GM21528 (cell line): Measurements from ENCODE around the gene KRTAP9-7.

ENCODE experiments used
- ATAC-seq: cut with Tn5 transposase; IDR thresholded peaks from one replicate; pipeline ENCODE4 v1.9.1; 2021; ENCODE audit warnings: mild to moderate bottlenecking, moderate library complexity; ENCODE audit not compliant: unreplicated experiment, low FRiP score

KRTAP9-7 gene

GRCh38 chr17:41315814-41316445 lies 40.4 kb downstream of the KRTAP9-7 start:
- no peak for ATAC-seq

GRCh38 chr17:41318231-41318630 lies 42.7 kb downstream of the KRTAP9-7 start:
- no peak for ATAC-seq

GRCh38 chr17:41322094-41322902 lies 46.8 kb downstream of the KRTAP9-7 start:
- ATAC-seq: no peak

DNA sequence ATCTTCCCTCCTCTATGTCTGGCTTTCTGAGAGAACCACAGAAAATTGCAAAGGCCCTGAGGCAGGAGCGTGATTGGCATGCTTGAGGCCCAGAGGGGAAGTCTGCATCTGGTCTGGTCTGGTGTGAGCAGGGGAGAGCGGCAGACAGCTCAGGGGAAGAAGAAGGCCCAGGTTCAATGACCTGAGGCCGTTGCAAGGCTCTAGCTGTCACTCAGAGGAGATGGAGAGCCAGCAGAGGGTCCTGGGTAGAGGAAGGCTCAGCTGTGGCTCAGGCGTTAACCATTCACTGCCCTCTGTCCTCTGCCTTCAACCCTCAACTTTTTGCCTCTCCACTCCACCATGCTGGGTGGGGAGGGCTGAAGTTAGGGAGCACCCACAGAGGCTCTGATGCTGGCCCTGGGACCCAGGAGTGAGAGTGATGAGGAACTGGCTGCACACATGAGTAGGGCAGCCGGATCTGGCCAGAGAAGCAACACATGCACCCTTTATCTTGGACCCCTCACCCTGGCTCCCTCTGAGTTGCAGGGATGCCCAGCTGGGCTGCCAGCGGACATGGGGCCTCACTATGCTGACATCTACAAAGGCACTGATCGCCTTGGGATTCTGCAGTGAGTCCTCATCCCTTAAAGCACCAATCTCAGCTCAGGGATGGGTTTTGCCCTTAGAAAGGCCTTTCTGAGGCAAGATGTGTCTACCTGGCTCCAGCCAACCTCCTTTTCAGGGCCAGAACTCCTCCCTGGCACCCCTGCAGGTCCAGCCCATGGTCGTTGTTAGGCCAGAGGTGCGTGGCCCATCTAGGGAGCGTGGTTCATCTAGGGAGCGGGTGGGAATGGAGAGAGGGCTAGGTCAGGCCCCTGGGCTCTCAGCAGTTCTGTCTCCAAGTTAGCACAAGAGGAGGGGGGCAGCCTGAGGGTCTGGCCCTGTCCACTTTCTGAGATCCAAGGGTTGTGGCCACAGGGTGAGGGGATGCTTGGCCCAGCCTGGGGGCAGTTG lies 47.7 kb downstream of the KRTAP9-7 start:
- ATAC-seq: no peak

DNA sequence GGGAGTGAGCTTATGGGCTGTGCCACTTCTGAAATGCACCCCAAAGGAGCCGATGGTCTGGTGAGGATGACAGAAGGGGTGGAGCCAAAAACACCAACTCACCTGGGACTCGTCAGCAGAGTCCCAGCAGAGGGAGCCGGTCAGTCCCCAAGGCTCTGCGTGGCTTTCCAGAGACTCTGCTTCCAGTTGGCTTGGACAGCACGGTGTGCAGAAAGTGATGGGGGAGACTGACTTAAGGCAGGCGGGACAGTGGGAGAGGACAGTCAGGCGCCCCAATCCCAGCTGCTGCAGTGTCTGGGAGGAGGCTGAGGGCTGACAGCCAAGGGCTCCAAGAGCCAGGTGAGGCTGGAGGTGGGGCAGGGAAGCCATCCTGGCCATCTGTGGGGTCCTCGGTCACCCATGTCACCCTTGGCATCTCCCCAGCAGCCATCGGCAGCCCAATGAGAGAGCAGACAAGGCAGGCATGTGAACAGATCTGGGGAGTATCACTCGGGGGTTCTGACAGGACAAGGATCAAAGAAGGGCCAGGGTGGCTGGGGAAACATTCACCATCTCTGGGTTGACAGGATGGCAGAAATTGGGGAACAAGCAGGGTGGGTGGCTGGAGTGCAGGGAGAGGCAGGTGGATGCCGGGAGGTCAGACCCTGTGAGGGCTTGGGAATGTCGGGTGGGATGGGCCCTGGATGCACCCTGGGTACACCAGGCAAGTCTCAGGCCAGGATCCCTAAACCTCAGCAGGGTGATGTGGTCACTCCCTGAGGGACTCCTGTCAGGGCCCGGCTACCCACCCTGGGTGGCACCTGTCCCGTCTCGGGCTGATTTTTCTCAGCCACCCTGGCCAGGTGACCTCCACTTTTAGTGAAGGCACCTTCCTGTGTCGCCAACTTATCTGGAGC lies 48.9 kb downstream of the KRTAP9-7 start:
- no peak for ATAC-seq

- ATAC-seq: no peak
Measured at GRCh38 chr17:41325126-41325525, 49.6 kb downstream of the KRTAP9-7 start.

DNA sequence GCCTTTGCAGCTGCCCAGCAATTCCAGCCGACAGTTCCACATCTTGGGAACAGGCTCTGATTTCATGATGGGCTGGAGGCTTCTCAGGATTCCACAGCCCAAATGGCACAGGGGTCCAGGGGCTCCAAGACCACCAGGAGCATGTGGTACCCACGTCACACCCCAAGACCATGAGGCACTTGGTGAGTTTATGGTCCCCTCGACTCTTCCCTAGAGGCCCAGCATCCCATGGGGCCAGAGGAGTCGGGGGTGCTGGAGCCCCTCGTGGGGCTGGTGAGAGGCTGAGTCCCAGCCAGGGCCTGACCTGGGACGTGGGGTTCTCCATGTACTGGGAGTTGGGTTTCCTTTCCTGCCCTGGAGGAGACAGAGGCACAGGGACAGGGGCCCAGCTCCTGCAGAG lies 50.1 kb downstream of the KRTAP9-7 start:
- no peak for ATAC-seq
